HEK293T (cell line): Measurements from ENCODE around the gene PDE7B.
A peak's percentile ranks its signal among the peaks of the same experiment; 100 is the strongest.

Source experiments
- CTCF ChIA-PET: fragments of 350-600 bp; formaldehyde crosslinking; extraction: SDS; loops from one replicate; lab custom pipeline; 2021; ENCODE audit warnings: antibody characterized with exemption, inconsistent platforms; lab: Yijun Ruan, JAX
- POLR2A ChIA-PET: fragments of 350-600 bp; formaldehyde crosslinking; extraction: SDS; loops from one replicate; lab custom pipeline; 2020; ENCODE audit warnings: antibody characterized with exemption, inconsistent platforms; lab: Yijun Ruan, JAX
- DNase-seq: peaks from one replicate; pipeline ENCODE4 v3.0.0; 2012; ENCODE audit warnings: mixed read lengths; ENCODE audit errors: extremely low spot score
- ARNT ChIP-seq: fragments of 450-650 bp; IDR thresholded peaks from 2 replicates; pipeline ENCODE4 v1.6.1; 2017; ENCODE audit warnings: mild to moderate bottlenecking
- BHLHE40 ChIP-seq: fragments of 450-650 bp; IDR thresholded peaks from 2 replicates; pipeline ENCODE4 v1.6.1; 2016; ENCODE audit warnings: mild to moderate bottlenecking, moderate library complexity, borderline replicate concordance
- CTBP1 ChIP-seq: fragments of 450-650 bp; IDR thresholded peaks from 2 replicates; pipeline ENCODE4 v1.6.1; 2016; ENCODE audit warnings: borderline replicate concordance
- ELF4 ChIP-seq: fragments of 450-650 bp; IDR thresholded peaks from 2 replicates; pipeline ENCODE4 v1.6.1; 2017; ENCODE audit warnings: antibody characterized with exemption
- FOXA1 ChIP-seq: fragments of 450-650 bp; IDR thresholded peaks from 2 replicates; pipeline ENCODE4 v1.6.1; 2016; ENCODE audit warnings: mild to moderate bottlenecking
- FOXK2 ChIP-seq: fragments of 450-650 bp; IDR thresholded peaks from 2 replicates; pipeline ENCODE4 v1.6.1; 2016; ENCODE audit warnings: mild to moderate bottlenecking
- FOXM1 ChIP-seq: fragments of 450-650 bp; IDR thresholded peaks from 2 replicates; pipeline ENCODE4 v1.6.1; 2017; ENCODE audit warnings: mild to moderate bottlenecking, borderline replicate concordance
- HDGF ChIP-seq: fragments of 450-650 bp; IDR thresholded peaks from 2 replicates; pipeline ENCODE4 v1.6.1; 2017; ENCODE audit warnings: antibody characterized with exemption, borderline replicate concordance
- L3MBTL2 ChIP-seq: fragments of 450-650 bp; conservative IDR thresholded peaks from 2 replicates; pipeline ENCODE4 v1.6.1; 2016; ENCODE audit warnings: mild to moderate bottlenecking
- LEF1 ChIP-seq: fragments of 450-650 bp; IDR thresholded peaks from 2 replicates; pipeline ENCODE4 v1.6.1; 2017; ENCODE audit warnings: mild to moderate bottlenecking, borderline replicate concordance
- NFRKB ChIP-seq: fragments of 450-650 bp; IDR thresholded peaks from 2 replicates; pipeline ENCODE4 v1.6.1; 2016; ENCODE audit warnings: mild to moderate bottlenecking, moderate library complexity
- PKNOX1 ChIP-seq: fragments of 450-650 bp; IDR thresholded peaks from 2 replicates; pipeline ENCODE4 v1.6.1; 2016
- SP1 ChIP-seq: fragments of 450-650 bp; IDR thresholded peaks from 2 replicates; pipeline ENCODE4 v1.6.1; 2017
- SUZ12 ChIP-seq: fragments of 450-650 bp; IDR thresholded peaks from 2 replicates; pipeline ENCODE4 v1.6.1; 2016; ENCODE audit warnings: mild to moderate bottlenecking
- TARDBP ChIP-seq: fragments of 450-650 bp; IDR thresholded peaks from 2 replicates; pipeline ENCODE4 v1.6.1; 2016
- ZNF384 ChIP-seq: fragments of 450-650 bp; IDR thresholded peaks from 2 replicates; pipeline ENCODE4 v1.6.1; 2016

PDE7B gene

GRCh38 chr6:135851442-135852271, at the start of gene PDE7B:
Gene PDE7B, plus strand, starts transcription at chr6:135851701.
- peak; percentile 87 for DNase-seq
- ChIA-PET POLR2A (no interaction called here), CTCF (no interaction called here)
- TF ChIP-seq SUZ12 (no peak), FOXK2 (no peak), TARDBP (no peak), ELF4 (no peak), LEF1 (no peak), HDGF (no peak), ZNF384 (no peak), FOXA1 (no peak), FOXM1 (no peak), NFRKB (no peak), PKNOX1 (peak; percentile 67), L3MBTL2 (0 out of 2 replicates have a peak, but pooled peaks have one; percentile 21), SP1 (no peak)

- CTCF ChIA-PET, result interaction anchor here (1.1 kb wide), 1 partner anchor 59 kb away, joined by 3 read pairs; no protein-coding TSS in a partner anchor
- no peak for DNase-seq
- no peak for TF ChIP-seq PKNOX1
- no peak for TF ChIP-seq LEF1
- no peak for TF ChIP-seq ARNT
- no peak for TF ChIP-seq NFRKB
- no peak for TF ChIP-seq L3MBTL2
- TF ChIP-seq TARDBP, result no peak
- POLR2A ChIA-PET, result no interaction called here
These were observed 49.6 kb upstream of the PDE7B start for GRCh38 chr6:135801755-135802465.

GRCh38 chr6:135810486-135810885, 41.0 kb upstream of the PDE7B start:
- TF ChIP-seq L3MBTL2 (no peak), FOXM1 (no peak), NFRKB (no peak), SP1 (no peak), ARNT (no peak), BHLHE40 (no peak)
- DNase-seq, result no peak
- CTCF ChIA-PET, result no interaction called here

GRCh38 chr6:135811170-135811569, 40.3 kb upstream of the PDE7B start:
- ChIA-PET CTCF (no interaction called here), POLR2A (no interaction called here)
- no peak for DNase-seq
- no peak for TF ChIP-seq HDGF
- TF ChIP-seq SP1, result no peak
- no peak for TF ChIP-seq SUZ12
- no peak for TF ChIP-seq L3MBTL2
- no peak for TF ChIP-seq TARDBP
- no peak for TF ChIP-seq FOXK2
- no peak for TF ChIP-seq FOXM1
- TF ChIP-seq NFRKB, result no peak
- TF ChIP-seq FOXA1, result no peak
- no peak for TF ChIP-seq LEF1
- no peak for TF ChIP-seq CTBP1
- no peak for TF ChIP-seq PKNOX1
- TF ChIP-seq ELF4, result no peak
- TF ChIP-seq ZNF384, result no peak
- TF ChIP-seq ARNT, result no peak
- no peak for TF ChIP-seq BHLHE40

More at GRCh38 chr6:135810486-135810885, 41.0 kb upstream of the PDE7B start:
- POLR2A ChIA-PET, result no interaction called here

- DNase-seq, result no peak
- POLR2A ChIA-PET, result no interaction called here
- CTCF ChIA-PET, result no interaction called here
- TF ChIP-seq PKNOX1, result no peak
- no peak for TF ChIP-seq ARNT
- TF ChIP-seq ELF4, result no peak
- TF ChIP-seq FOXM1, result no peak
- no peak for TF ChIP-seq SUZ12
- no peak for TF ChIP-seq BHLHE40
- TF ChIP-seq SP1, result no peak
- TF ChIP-seq ZNF384, result no peak
- TF ChIP-seq FOXA1, result no peak
- TF ChIP-seq NFRKB, result no peak
- TF ChIP-seq HDGF, result no peak
- TF ChIP-seq LEF1, result no peak
- no peak for TF ChIP-seq FOXK2
- TF ChIP-seq TARDBP, result no peak
- no peak for TF ChIP-seq L3MBTL2
These were observed 39.6 kb upstream of the PDE7B start for GRCh38 chr6:135811644-135812526.
